ENCODE data around the gene ITPR1.
A peak's percentile ranks its signal among the peaks of the same experiment; 100 is the strongest.
"Not testable (repeated sequence)": the region's sequence is repeated elsewhere in the genome, so short reads cannot be mapped to it uniquely, and the experiment has no call there.

Gene ITPR1

DNA sequence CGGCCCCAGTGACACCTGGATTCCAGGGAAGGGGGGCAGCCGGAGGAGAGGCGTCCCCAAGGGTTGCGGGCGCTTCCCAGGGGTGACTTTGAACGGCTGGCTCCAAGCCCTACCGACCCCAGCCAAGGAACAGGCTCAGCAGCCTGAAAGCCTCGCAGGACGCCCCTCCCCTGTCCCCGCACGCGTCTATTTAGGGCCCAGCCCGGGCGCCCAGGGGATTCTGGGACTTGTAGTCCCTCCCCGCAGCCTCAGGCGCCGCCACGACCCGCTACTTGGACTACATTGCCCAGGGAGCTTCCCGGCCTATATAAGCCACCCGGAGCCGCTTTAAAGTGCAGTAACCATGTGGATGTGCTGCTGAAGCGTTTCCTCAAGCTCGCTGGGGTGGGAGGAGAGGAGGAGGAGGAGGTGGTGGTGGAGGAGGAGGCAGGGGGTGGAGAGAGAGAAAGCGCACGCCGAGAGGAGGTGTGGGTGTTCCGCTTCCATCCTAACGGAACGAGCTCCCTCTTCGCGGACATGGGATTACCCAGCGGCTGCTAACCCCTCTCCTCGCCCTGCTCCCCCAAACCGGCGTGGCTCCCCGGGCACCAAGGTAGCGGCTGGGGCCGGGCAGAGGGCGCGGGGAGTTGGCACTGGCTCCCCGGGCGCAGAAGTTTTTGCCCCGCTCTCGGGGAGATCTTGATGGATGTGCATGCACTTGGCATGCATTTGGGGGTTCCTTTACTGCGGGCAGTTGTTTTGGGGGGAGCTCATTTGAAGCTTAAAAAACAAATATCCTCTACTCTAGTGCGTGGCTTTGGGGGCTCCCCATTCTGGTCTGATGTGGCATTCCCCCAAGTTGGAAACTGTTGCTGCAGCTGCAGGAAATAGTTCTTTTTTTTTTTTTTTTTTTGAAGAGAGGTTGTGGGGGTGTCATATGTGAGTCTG is at the start of gene ITPR1:
ITPR1 (plus strand) TSS at position 335 of the 927 bp plus-strand sequence. CDS start 23,144 bp downstream, outside the sequence.
- DNase-seq = peak; percentile 91

DNA sequence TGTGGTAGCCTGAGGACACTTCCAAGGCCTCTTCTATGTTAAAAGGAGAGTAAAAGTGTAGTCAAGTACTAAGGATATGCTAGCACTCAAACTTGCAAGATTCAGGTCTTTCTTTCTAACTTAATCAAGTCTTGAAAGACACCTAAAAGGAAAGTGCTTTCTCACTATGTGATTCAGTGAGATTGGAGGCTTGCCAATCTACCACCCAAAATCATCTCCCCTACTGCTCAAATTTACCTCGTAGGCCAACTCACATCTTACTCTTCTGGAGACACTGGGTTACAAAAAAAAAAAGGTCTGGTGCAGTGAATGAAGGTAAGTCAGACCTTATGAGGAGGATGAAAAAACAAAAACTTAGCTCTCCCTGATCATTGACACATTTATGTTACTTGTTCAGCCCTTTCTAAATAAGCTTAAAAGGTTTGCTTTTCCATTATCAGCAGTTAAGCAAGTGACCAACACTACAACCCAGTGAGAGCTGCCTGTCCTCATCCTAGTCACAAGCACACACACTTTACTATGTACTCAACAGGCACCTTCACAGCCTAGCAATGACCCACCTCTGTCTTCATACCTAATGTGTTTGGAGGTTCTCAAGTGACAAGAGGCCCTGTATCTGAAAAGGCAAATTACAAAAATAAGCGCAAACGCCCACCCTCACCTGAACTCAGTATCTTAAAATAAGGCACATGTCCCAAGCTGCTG is 45.7 kb upstream of the ITPR1 start:
- DNase-seq = no peak

DNA sequence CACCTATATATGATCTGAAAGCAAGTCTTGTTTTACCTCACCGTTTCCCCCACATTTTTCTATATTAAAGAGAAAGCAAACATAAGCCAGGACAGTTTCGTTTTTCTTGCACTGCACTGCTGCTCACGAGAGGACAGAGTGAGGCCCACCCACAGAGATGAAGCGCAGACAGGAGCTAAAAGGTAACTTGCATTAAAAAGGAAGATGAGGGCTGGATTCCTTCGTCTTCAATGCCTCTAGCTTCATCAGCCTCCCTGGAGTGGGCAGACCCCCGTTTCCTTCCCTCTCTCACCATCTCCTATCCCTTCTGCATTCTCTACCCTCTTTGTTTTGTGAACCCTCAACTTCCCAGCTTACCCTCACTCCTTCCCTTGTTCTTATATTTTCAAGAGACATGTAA is 45.0 kb upstream of the ITPR1 start:
- DNase-seq = no peak

DNA sequence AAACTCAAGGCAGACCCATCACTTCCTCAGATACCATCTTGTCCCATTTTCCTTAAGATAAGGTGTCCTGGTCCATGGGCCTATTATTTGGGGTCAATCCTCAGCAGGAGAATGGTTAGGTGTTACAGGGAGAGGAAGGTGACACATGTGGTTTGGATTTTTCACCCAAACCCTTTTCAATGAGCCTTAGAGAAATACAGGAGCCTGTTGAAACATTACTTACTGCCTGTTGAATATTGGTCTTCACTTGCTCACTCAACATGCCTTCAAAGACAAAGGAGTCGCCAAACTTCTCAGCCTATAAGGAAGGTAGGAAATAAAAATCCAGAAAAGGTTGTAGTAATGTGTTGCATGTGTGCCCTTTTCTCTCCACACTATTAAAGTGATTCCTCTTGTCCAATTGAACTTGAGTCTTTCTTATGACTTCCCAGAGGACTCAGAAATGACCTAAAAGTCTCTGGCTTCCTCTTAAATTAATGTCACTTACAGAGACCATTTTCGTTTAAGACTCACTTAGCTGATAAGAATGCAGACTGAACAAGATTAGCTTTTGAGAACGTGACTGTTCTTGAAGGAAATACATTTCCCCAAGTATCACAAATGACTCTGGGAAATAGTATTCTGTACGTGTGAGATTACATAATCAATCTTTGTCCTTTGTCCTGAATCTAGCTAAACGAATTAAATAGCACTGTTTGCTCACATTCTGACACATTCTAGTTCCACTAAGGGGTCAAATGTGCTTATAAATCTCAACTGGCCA is 43.9 kb upstream of the ITPR1 start:
- no peak for DNase-seq

DNA sequence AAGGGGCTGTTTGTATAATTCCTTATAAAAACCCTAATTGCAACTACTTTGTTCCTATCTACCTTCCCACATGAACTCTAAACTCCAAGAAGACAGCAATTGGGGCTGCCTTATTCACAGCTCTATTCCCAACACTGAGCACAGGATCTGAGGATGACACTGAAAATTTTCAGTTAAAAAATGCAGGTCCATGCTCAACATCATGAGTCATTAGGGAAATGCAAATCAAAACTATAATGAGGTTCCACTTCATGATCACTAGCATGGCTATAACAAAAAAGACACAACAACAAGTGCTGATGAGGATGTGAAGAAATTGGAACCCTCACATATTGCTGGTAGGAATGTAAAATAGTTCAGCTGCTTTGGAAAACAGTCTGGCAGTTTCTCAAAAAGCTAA is 39.0 kb upstream of the ITPR1 start:
- DNase-seq = no peak

DNA sequence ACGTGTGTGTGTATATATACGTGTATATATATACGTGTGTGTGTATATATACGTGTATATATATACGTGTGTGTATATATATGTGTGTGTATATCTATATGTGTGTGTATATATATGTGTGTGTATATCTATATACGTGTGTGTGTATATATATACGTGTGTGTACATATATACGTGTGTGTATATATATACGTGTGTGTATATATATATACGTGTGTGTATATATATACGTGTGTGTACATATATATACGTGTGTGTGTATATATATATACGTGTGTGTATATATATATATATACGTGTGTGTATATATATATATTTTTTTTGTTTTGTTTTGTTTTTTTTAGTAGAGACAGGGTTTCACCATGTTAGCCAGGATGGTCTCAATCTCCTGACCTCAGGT is 36.4 kb upstream of the ITPR1 start:
- not testable (repeated sequence) for DNase-seq

DNA sequence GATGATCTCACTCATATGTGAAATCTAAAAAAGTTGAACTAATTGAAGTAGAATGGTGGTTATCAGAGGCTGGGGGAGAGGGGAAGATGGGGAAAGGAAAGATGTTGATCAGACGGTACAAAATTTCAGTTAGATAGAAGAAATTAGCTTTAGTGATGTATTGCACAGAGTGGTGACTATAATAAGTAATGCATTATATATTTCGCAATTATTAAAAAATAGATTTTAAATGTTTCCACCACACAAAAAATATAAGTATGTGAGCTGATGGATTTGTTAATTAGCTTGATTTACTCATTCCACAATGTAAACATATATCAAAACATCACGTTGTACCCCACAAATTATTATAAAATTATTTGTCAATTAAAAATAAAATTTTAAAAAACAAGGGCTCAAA is 34.2 kb upstream of the ITPR1 start:
- no peak for DNase-seq

DNA sequence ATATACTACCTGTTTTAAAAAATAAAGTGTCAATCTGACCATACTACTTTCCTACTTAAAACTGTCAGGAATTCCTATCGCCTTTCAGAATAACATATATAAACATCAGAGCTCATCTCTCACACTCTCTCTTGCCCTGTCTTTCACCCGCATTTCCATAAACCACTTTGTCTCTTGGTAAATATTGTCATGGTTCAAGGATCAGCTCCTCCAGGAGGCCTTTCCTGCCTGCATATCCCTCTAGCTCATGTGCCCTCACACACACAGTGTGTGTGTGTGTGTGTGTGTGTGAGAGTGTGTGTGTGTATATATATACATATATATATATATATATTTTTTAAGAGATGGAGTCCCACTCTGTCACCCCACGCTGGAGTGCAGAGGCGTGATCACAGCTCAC is 32.8 kb upstream of the ITPR1 start:
- DNase-seq = no peak

DNA sequence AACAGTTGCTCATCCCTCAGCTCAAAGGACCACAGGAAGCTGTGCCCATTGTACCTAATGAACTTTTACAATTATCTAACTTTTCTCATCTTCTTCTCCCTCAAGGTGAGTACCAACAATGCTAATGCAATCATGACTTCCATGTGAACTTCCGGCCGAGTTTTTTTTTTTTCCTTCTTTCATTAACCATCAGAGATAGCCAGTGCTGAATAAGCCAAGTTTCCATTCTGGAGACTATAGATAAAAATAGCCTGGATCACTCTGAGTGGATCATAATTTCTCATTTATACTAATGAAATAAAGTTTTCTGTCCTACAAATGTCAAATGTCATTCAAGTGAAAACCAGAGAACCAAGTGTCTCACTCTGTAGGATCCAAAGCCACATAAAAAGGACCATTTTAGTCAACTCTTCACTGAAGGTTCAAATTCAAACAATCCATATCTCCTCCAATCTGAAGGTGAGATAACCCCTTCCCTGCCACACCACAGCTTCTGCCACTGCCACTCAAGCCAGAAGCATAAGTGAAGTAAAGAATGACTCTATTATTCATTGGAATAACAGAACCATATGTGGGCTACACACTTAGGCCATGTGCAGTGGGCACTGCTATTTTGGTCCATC is 31.6 kb upstream of the ITPR1 start:
- no peak for DNase-seq

DNA sequence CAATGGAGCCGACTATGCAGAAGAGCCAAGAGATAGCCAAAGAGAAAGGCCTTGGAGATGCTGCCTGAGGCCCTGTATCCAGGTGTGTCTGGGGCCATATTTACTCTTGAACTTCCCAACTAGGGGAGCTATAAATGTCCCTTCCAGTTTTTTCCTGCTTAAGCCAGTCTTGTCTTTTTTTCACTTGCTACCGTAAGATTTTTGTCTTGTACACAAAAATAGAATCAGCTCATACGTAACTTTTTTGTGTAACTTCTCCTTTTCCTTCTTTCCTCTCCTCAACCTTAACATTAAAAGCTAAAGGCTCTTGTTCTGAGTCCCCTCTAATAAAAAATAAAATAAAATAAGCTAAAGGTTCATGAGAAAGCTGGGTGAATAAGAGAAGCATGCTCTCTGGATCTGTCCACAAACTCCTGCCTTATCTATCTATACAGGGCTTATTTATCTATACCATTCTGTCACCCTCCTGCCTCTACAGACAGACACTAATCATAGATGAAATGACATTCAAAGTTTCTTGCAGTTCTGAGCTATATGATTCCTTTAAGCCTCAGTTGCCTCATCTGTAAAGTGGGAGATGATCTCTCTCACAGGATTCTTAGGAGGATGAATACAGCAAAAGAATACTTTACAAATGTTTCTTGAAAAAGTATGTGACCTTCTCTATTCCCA is 30.6 kb upstream of the ITPR1 start:
- DNase-seq = no peak

DNA sequence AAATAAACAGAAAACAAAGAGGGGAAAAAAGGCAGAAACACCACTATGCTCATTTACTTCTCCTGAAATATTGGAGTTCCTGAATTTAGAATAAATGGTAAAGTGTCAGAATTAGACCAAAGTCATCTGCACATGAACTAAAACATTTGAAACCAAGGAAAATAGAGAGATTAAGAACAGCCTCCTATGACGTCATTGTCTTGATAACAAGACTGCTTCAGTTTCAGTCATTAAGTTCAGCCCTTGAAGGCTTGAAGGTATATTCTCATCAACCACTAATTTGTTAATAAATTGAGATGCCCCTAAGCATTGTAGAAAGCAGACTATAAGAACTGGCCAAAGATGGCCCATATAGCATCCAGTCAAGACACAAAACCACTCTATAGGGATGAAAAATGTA is 28.6 kb upstream of the ITPR1 start:
- DNase-seq = no peak

DNA sequence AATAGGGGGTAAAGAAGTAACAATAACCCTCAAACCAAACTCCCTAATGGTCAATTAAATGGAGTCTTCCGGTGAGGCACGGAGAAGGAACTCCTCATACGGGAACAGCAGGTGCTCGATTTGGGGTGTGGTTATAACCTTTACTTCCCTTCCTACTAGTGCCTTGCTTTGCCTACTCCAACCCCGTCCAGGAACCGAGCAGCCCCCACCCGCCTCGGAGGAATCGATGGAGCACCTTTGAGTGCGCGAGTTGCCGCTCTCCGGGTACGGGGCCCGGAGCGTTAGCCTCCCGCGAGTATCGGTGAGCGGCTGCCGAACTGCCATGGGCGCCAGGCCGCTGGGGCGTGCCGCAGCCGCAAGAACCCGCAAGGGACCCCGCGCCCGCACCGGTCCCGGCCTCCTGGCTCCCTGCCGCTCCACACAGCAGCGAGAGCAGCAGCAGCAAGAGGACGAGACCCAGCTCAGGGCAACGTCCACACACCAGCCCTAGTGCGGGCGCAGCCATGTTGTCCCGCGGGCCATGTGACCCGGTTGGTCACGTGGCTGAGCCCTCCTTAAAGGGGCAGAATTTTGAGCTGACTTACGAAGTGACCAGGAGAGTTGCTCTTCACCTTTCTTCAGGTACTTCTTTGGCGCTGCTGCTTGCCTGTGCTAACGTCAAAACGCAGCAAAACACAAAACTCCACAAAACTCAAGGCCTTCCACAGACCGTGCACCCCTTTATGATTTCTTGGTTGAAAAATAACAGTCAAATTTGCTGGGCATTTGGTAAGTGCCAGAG is 26.2 kb upstream of the ITPR1 start, which contains the start of gene SUMF1:
SUMF1 (minus strand) TSS at position 529 of the 781 bp plus-strand sequence; CDS start at position 505, 24 bp downstream.
- DNase-seq = peak; percentile 61

DNA sequence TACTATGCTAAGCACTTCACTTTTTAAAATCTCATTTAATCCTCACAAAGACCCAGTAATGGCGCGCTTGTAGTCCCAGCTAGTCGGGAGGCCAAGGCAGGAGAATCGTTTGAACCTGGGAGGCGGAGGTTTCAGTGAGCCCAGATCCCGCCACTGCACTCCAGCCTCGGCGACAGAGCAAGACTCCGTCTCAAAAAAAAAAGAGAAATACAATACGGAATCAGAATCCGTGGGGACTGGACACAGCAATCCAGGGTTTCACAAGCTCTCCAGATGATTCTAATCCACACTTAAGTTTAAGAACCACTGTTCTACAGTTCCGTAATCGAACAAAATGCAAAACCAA is 25.7 kb upstream of the ITPR1 start:
- DNase-seq = no peak

DNA sequence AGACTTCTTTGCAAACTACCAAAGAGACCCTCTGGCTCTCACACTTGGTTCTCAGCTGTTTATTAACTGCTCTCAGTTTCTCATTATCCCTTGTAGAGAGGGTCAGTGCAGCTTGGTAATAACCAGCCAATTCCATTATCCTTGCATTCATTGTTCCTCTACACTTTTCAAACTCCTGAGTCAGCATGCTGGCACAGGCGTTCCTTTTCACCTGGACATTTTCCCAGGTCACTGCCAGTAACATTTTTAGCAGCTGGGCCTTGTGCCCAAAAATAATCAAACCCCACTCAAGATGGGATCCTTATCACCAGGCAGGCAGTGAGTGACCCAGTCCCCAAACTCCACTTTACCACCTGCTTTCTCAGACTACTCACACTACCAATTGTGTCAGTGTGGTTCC is 21.2 kb upstream of the ITPR1 start:
- DNase-seq = no peak

DNA sequence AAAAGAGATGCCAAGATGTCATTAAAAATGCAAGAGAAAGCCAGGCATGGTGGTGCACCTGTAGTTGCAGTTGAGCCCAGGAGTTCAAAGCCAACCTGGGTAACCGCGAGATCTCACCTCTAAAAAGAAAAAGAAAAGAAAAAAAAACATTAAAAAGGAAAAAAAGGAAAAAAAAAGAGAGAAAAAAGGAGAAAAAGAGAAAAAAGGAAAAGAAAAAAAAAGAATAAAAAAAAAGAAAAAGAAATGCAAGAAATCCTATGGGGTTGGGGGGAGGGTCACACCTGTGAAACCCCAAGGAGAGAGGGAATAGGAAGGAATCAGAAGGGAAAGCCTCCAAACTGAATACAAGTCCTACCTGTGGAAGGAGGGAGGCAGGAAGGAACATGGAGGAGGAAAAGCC is 20.8 kb upstream of the ITPR1 start:
- no peak for DNase-seq

DNA sequence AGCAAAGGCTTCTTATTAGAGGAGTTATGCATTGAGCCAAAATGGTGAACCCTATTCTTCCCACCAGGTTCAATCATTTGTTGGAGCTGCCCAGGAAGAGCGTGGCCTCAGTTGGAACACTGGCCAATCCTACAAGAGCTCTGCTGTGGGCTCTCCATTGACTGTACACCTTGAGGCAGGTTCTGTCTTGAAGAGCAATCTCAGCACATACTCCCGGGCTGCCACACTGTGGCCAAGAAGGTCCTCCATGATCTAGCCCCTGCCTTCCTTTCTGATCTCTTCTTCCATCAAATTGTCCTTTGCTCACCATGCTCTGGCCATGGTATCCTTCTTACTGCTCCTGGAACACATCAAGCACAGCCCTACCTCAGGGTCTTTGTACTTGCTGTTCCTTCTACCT is 20.4 kb upstream of the ITPR1 start:
- no peak for DNase-seq

DNA sequence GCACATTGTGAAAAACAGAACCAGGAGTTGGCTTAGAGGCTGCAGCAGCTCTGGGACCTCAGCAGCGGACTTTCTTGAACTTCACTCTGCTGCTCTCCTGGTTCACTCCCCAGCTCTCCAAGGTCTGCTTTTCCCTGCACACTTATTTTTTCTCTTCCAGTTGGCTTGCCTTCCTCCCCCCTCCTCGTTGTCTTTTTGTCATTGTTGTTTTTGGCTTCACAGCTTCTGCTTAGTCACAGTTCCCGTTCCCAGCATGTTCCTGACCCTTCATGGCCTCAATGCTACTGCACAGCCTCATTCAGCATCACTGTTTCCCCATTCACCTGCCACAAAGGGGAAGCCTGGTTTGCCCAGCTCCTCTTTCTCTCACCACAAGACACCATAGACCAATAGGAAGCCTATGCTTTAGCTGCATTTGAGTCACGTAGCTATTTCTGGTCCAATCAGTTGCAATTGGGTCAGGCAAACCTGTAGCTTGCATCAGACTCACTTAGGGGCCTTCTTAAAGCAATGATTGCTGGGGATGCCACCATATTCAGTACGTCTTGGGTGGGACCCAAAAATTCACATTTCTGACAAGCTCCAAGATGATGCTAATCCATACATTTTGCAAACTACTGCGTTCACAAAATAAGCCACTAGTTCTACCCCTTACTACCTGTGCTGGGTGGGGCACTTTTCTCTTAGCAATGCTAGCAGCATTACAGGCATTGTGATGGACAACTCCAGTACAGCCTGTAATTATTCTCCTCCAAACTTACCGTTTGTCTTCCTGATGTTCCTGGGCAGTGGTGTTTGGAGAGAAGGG is 18.3 kb upstream of the ITPR1 start:
- DNase-seq = no peak

DNA sequence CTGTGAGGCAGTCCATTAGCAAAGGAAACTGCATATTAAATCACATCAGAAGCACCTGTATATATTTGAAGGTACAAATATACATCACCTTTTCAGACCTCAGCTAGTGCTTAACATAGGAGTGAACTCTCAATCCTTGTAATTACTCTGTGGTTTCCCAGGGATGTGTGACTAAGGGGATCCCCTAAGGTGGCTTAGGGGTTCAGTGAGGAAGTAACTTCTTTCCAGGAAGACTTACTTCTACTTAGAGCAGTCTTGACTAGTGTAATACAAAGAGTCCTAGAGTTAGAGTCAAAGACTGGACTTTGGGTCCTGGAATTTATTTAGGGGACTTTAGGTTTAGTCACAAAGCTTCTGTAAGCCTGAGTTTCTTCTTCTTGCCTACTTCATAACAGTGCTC is 17.3 kb upstream of the ITPR1 start:
- no peak for DNase-seq

DNA sequence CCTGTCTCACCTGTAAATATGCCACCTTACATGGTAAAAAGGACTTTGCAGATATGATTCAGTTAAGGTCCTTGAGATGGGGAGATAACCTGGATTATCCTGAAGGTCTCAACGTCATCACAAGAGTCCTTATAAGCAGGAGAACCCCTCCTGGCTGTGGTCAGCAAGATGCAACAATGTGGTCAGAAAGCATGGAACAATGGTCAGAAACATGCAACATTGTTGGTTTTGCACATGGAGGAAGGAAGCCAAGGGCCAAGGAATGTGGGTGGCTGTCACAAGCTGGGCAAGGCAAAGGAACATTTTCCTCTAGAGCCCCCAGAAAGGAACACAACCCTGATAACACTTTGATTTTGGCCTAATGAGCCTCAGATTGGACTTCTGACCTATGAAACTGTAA is 16.7 kb upstream of the ITPR1 start:
- no peak for DNase-seq

DNA sequence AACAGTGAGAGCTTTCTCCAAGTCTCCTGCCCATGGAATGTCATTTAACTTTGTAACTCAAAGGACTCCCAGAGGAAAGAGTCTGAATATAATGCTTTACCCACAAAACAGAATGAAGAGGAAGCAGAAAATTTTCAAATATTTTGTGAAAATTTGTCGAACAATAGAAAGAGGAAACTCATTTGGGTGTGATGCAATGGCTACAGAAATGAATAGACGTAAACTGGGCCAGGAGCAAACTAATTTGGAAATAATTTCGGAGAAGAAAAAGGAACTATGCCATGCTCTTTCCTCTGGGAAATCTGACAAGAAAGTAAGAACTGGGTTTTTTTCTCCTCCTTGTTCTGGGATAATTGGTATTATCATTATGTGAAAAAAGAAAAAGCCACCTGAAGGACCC is 14.9 kb upstream of the ITPR1 start:
- no peak for DNase-seq

DNA sequence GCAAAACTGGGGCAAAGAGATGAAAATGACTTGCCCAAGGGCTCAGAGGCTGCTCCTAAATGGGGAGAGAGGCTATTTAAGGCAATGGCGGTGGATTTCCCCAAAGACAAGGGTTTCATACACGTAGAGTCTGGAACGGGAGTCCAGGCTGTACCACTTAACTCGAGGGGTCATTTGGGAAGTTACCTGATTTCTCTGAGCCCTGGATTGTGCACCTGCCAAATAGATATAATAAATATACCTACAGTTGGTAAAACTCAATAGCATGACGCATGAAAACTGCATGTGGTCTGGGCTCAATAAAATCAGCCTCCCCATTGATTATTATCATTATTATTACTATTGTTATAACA is 1.3 kb upstream of the ITPR1 start:
- no peak for DNase-seq

Measured in NCI-H2171 treated with DMSO at 0.1 percent for 48 hours (cell line).